SK-N-SH treated with all-trans-retinoic acid at 6 μM for 48 hours (cell line): Measurements from ENCODE around the gene TRAF1.

ENCODE experiments used
- ARNTL ChIP-seq: fragments of 450-650 bp; formaldehyde crosslinking; IDR thresholded peaks from 2 replicates; pipeline ENCODE4 v1.5.0; 2020; ENCODE audit warnings: low read depth, mild to moderate bottlenecking, moderate library complexity, borderline replicate concordance
- CSRNP3 ChIP-seq: fragments of 250-450 bp; sonication (Bioruptor Pico); IDR thresholded peaks from 2 replicates; pipeline ENCODE4 v1.5.1; 2021; ENCODE audit warnings: mild to moderate bottlenecking, moderate library complexity
- ESRRG ChIP-seq: fragments of 250-450 bp; sonication (Bioruptor Pico); IDR thresholded peaks from 2 replicates; pipeline ENCODE4 v1.6.1; 2021; ENCODE audit warnings: mild to moderate bottlenecking
- OSR1 ChIP-seq: fragments of 250-450 bp; sonication (Bioruptor Pico); IDR thresholded peaks from 2 replicates; pipeline ENCODE4 v1.8.0; 2022; ENCODE audit warnings: moderate library complexity, mild to moderate bottlenecking, inconsistent platforms
- PATZ1 ChIP-seq: fragments of 250-450 bp; sonication (Bioruptor Pico); IDR thresholded peaks from 2 replicates; pipeline ENCODE4 v1.8.0; 2020; ENCODE audit warnings: mild to moderate bottlenecking, moderate library complexity, borderline replicate concordance
- POU6F1 ChIP-seq: fragments of 250-450 bp; sonication (Bioruptor Pico); IDR thresholded peaks from 2 replicates; pipeline ENCODE4 v1.8.0; 2021; ENCODE audit warnings: low read depth, mild to moderate bottlenecking, moderate library complexity, borderline replicate concordance
- PPARA ChIP-seq: fragments of 250-450 bp; sonication (Bioruptor Pico); IDR thresholded peaks from 2 replicates; pipeline ENCODE4 v1.5.0; 2020; ENCODE audit warnings: mild to moderate bottlenecking, borderline replicate concordance
- RARB ChIP-seq: fragments of 250-450 bp; sonication (Bioruptor Pico); IDR thresholded peaks from 2 replicates; pipeline ENCODE4 v1.8.0; 2021; ENCODE audit warnings: mild to moderate bottlenecking, moderate library complexity
- SNAI2 ChIP-seq: fragments of 250-450 bp; sonication (Bioruptor Pico); IDR thresholded peaks from 2 replicates; pipeline ENCODE4 v1.5.0; 2020; ENCODE audit warnings: mild to moderate bottlenecking, moderate library complexity
- TCF4 ChIP-seq: fragments of 250-450 bp; sonication (Bioruptor Pico); IDR thresholded peaks from 2 replicates; pipeline ENCODE4 v1.8.0; 2021; ENCODE audit warnings: mild to moderate bottlenecking, moderate library complexity, borderline replicate concordance
- TSHZ2 ChIP-seq: fragments of 250-450 bp; sonication (Bioruptor Pico); IDR thresholded peaks from 2 replicates; pipeline ENCODE4 v1.5.0; 2020; ENCODE audit warnings: mild to moderate bottlenecking, moderate library complexity
- ZNF565 ChIP-seq: fragments of 450-650 bp; formaldehyde crosslinking; conservative IDR thresholded peaks from 2 replicates; pipeline ENCODE4 v1.5.0; 2020; ENCODE audit warnings: low read depth, mild to moderate bottlenecking, moderate library complexity

GRCh38 chr9:120866651-120867050 lies 59.9 kb downstream of the TRAF1 start:
- TF ChIP-seq CSRNP3 (CRISPR knock-in tag), result no peak
- TF ChIP-seq TSHZ2 (CRISPR knock-in tag), result no peak
- TF ChIP-seq PATZ1 (CRISPR knock-in tag), result no peak
- TF ChIP-seq ZNF565 (CRISPR knock-in tag), result no peak
- TF ChIP-seq TCF4 (CRISPR knock-in tag), result no peak
- TF ChIP-seq ESRRG, result no peak
- no peak for TF ChIP-seq SNAI2
- TF ChIP-seq POU6F1 (CRISPR knock-in tag), result no peak
- TF ChIP-seq RARB (CRISPR knock-in tag), result no peak
- no peak for TF ChIP-seq OSR1
- no peak for TF ChIP-seq PPARA (CRISPR knock-in tag)
- TF ChIP-seq ARNTL (CRISPR knock-in tag), result no peak
